CD4-positive, CD25-positive, alpha-beta regulatory T cell (primary cell): ENCODE results near the gene SNX3. TPM values are rescaled to one million over a fixed set of nuclear protein-coding genes. Genes with fewer than 3 reads are reported as not detected.
A peak's percentile ranks its signal among the peaks of the same experiment; 100 is the strongest.
"Not testable (repeated sequence)": the region's sequence is repeated elsewhere in the genome, so short reads cannot be mapped to it uniquely, and the experiment has no call there.

Experiments used
- ATAC-seq, 2 donors: fragments of 150-1000 bp; cut with Tn5 transposase; one replicate each; pipeline ENCODE4 v1.10.0; 2021; ENCODE audit warnings: low read depth in 2 of 2, moderate number of reproducible peaks in 2 of 2, moderate library complexity in 1 of 2
- DNase-seq, 3 donors: peaks; one replicate each; pipeline versions ENCODE4 v3.0.0 to v3.0.0-alpha.2; 2012 to 2022; ENCODE audit warnings: mixed read lengths in 1 of 3
- H3K27ac ChIP-seq: one replicate; pipeline ENCODE4 v1.7.0; 2013; ENCODE audit warnings: mild to moderate bottlenecking, low read length; ENCODE audit not compliant: insufficient read depth, poor library complexity, severe bottlenecking
- H3K27me3 ChIP-seq: one replicate; pipeline ENCODE4 v1.7.0; 2013; ENCODE audit warnings: low read length; ENCODE audit not compliant: control insufficient read depth, insufficient read depth
- H3K36me3 ChIP-seq: one replicate; pipeline ENCODE4 v1.7.0; 2013; ENCODE audit warnings: mild to moderate bottlenecking, low read length, moderate library complexity; ENCODE audit not compliant: control insufficient read depth, insufficient read depth
- H3K4me1 ChIP-seq: 2 replicates; pipeline ENCODE4 v1.7.0; 2013; ENCODE audit warnings: mild to moderate bottlenecking, low read length; ENCODE audit not compliant: insufficient read depth, control insufficient read depth, poor library complexity, severe bottlenecking
- H3K4me3 ChIP-seq: one replicate; pipeline ENCODE4 v1.7.0; 2013; ENCODE audit warnings: low read depth, mild to moderate bottlenecking, low read length, moderate library complexity
- H3K9me3 ChIP-seq, 2 experiments: 1 replicate in 1 of 2; 2 replicates in 1 of 2; pipeline ENCODE4 v1.7.0; 2013; ENCODE audit warnings: low read length in 2 of 2, mild to moderate bottlenecking in 1 of 2, moderate library complexity in 1 of 2; ENCODE audit not compliant: control insufficient read depth in 2 of 2
- H3K27ac Mint-ChIP-seq, 3 donors: one replicate each; pipeline ENCODE4 v1.8.0; 2020 to 2022; ENCODE audit warnings: mild to moderate bottlenecking in 3 of 3, mixed read lengths in 3 of 3, moderate library complexity in 2 of 3
- H3K27me3 Mint-ChIP-seq: one replicate; pipeline ENCODE4 v1.8.0; 2022; ENCODE audit warnings: mild to moderate bottlenecking, mixed read lengths
- H3K36me3 Mint-ChIP-seq: one replicate; pipeline ENCODE4 v1.8.0; 2020; ENCODE audit warnings: mixed read lengths
- H3K4me1 Mint-ChIP-seq, 4 donors: one replicate each; pipeline ENCODE4 v1.8.0; 2020 to 2022; ENCODE audit warnings: mixed read lengths in 4 of 4, mild to moderate bottlenecking in 1 of 4
- H3K4me3 Mint-ChIP-seq, 4 donors: one replicate each; pipeline ENCODE4 v1.8.0; 2020 to 2022; ENCODE audit warnings: mild to moderate bottlenecking in 4 of 4, mixed read lengths in 4 of 4, moderate library complexity in 3 of 4
- H3K9me3 Mint-ChIP-seq, 7 donors: one replicate each; pipeline ENCODE4 v1.8.0; 2020 to 2022; ENCODE audit warnings: mixed read lengths in 7 of 7, mild to moderate bottlenecking in 3 of 7, moderate library complexity in 2 of 7
- polyA plus RNA-seq, 4 donors: library from polyadenylated mRNA; unstranded; fragments of 300-500 nt; fragmentation: Illumina TruSeq; gene quantifications; one replicate each; pipeline ENCODE4 v1.2.3, GENCODE V29; 2021
- total RNA-seq: library from RNA; stranded (reverse); gene quantifications from one replicate; pipeline ENCODE4 v1.2.3, GENCODE V29; 2022

Gene SNX3
- total and polyA plus RNA-seq, 5 donors from 2014 or later = 60.7 to 226 (median 195) TPM

GRCh38 chr6:108294297-108294726 lies 33.5 kb upstream of the SNX3 start:
- Histone ChIP-seq H3K4me1 (peaks cover 15% of the 10 kb centered on the region), H3K27ac (peak overlapping the region; percentile 95), H3K9me3 (no peaks in the 10 kb centered on the region), H3K36me3 (no peaks in the 10 kb centered on the region), H3K27me3 (no peaks in the 10 kb centered on the region), H3K4me3 (peak overlapping the region; percentile 98)
- ATAC-seq = peak; percentile 44 to 53
- DNase-seq = no peak
- Mint-ChIP-seq H3K4me1 (peaks cover 12 to 21% (median 14%) of the 10 kb centered on the region in 4 donors), H3K36me3 (no peaks in the 10 kb centered on the region), H3K4me3 (peak overlapping the region; percentile 97 to 99 (median 98)), H3K27me3 (peaks cover 11% of the 10 kb centered on the region), H3K9me3 (peaks cover 0 to 3% (median 0%) of the 10 kb centered on the region in 7 donors), H3K27ac (peak overlapping the region; percentile 98 to 100 (median 98))

GRCh38 chr6:108293527-108294296 lies 32.9 kb upstream of the SNX3 start:
- H3K27me3 Mint-ChIP-seq = peaks cover 11% of the 10 kb centered on the region
- H3K9me3 ChIP-seq = no peaks in the 10 kb centered on the region

GRCh38 chr6:108292561-108292960 lies 31.7 kb upstream of the SNX3 start:
- H3K4me3 Mint-ChIP-seq = peak overlapping the region in 2 of 4 donors; percentile 39 to 83
- not testable (repeated sequence) for H3K9me3 Mint-ChIP-seq, H3K27ac Mint-ChIP-seq, H3K27me3 ChIP-seq, H3K9me3 ChIP-seq, ATAC-seq, H3K36me3 ChIP-seq, H3K4me3 ChIP-seq, H3K27ac ChIP-seq, DNase-seq, H3K36me3 Mint-ChIP-seq
- H3K27me3 Mint-ChIP-seq = peaks cover 11% of the 10 kb centered on the region
- peaks cover 15% of the 10 kb centered on the region for H3K4me1 ChIP-seq
- H3K4me1 Mint-ChIP-seq = peaks cover 10 to 26% (median 20%) of the 10 kb centered on the region in 4 donors

More at GRCh38 chr6:108293527-108294296, 32.9 kb upstream of the SNX3 start:
- no peaks in the 10 kb centered on the region for H3K27me3 ChIP-seq
- H3K27ac Mint-ChIP-seq = peak overlapping the region in 2 of 3 donors; percentile 98
- H3K4me1 Mint-ChIP-seq = peaks cover 10 to 18% (median 14%) of the 10 kb centered on the region in 4 donors
- H3K27ac ChIP-seq = peak overlapping the region; percentile 95
- peak overlapping the region; percentile 97 to 99 (median 98) for H3K4me3 Mint-ChIP-seq
- no peak for ATAC-seq
- peaks cover 0 to 5% (median 0%) of the 10 kb centered on the region in 7 donors for H3K9me3 Mint-ChIP-seq
- H3K4me1 ChIP-seq = peaks cover 15% of the 10 kb centered on the region
- peak overlapping the region; percentile 98 for H3K4me3 ChIP-seq
- H3K36me3 ChIP-seq = no peaks in the 10 kb centered on the region
- no peaks in the 10 kb centered on the region for H3K36me3 Mint-ChIP-seq
- peak in 2 of 3 donors; percentile 2 to 7 for DNase-seq

GRCh38 chr6:108291091-108291490 lies 30.3 kb upstream of the SNX3 start:
- Mint-ChIP-seq H3K36me3 (no peaks in the 10 kb centered on the region), H3K27ac (no peak overlapping the region), H3K4me1 (peaks cover 10 to 32% (median 18%) of the 10 kb centered on the region in 4 donors), H3K27me3 (peaks cover 16% of the 10 kb centered on the region), H3K4me3 (no peak overlapping the region), H3K9me3 (peaks cover 0 to 5% (median 0%) of the 10 kb centered on the region in 7 donors)
- Histone ChIP-seq H3K9me3 (no peaks in the 10 kb centered on the region), H3K27me3 (no peaks in the 10 kb centered on the region), H3K4me1 (peaks cover 15% of the 10 kb centered on the region), H3K36me3 (no peaks in the 10 kb centered on the region), H3K4me3 (no peak overlapping the region), H3K27ac (no peak overlapping the region)
- DNase-seq (no peak), ATAC-seq (no peak)

- Histone ChIP-seq H3K27ac (no peak overlapping the region), H3K4me3 (no peak overlapping the region), H3K27me3 (no peaks in the 10 kb centered on the region), H3K9me3 (no peaks in the 10 kb centered on the region), H3K36me3 (no peaks in the 10 kb centered on the region), H3K4me1 (no peaks in the 10 kb centered on the region)
- H3K36me3 Mint-ChIP-seq = no peaks in the 10 kb centered on the region
- peaks cover 3 to 17% (median 6%) of the 10 kb centered on the region in 4 donors for H3K4me1 Mint-ChIP-seq
- ATAC-seq (no peak), DNase-seq (peak in 1 of 3 donors; percentile 66)
- H3K4me3 Mint-ChIP-seq = peak overlapping the region in 1 of 4 donors; percentile 11
- peak overlapping the region in 1 of 3 donors; percentile 11 for H3K27ac Mint-ChIP-seq
- peaks cover 5% of the 10 kb centered on the region for H3K27me3 Mint-ChIP-seq
- H3K9me3 Mint-ChIP-seq = peaks cover 0 to 3% (median 0%) of the 10 kb centered on the region in 7 donors
Observed at GRCh38 chr6:108288742-108289141, 27.9 kb upstream of the SNX3 start.

GRCh38 chr6:108287373-108287772 lies 26.5 kb upstream of the SNX3 start:
- no peak overlapping the region for H3K4me3 ChIP-seq
- DNase-seq = peak in 1 of 3 donors; percentile 42
- Mint-ChIP-seq H3K9me3 (peaks cover 0 to 3% (median 0%) of the 10 kb centered on the region in 7 donors), H3K36me3 (no peaks in the 10 kb centered on the region), H3K27ac (no peak overlapping the region), H3K4me1 (peaks cover 3 to 17% (median 6%) of the 10 kb centered on the region in 4 donors), H3K4me3 (no peak overlapping the region), H3K27me3 (peaks cover 5% of the 10 kb centered on the region)
- H3K36me3 ChIP-seq = no peaks in the 10 kb centered on the region
- no peaks in the 10 kb centered on the region for H3K4me1 ChIP-seq
- no peaks in the 10 kb centered on the region for H3K9me3 ChIP-seq
- no peak overlapping the region for H3K27ac ChIP-seq
- ATAC-seq = no peak
- no peaks in the 10 kb centered on the region for H3K27me3 ChIP-seq

- Mint-ChIP-seq H3K36me3 (no peaks in the 10 kb centered on the region), H3K9me3 (peaks cover 0 to 3% (median 0%) of the 10 kb centered on the region in 7 donors), H3K4me1 (peaks cover 3 to 17% (median 6%) of the 10 kb centered on the region in 4 donors), H3K27ac (no peak overlapping the region), H3K4me3 (no peak overlapping the region), H3K27me3 (peaks cover 11% of the 10 kb centered on the region)
- DNase-seq = no peak
- no peaks in the 10 kb centered on the region for H3K27me3 ChIP-seq
- no peaks in the 10 kb centered on the region for H3K4me1 ChIP-seq
- H3K36me3 ChIP-seq = no peaks in the 10 kb centered on the region
- H3K9me3 ChIP-seq = no peaks in the 10 kb centered on the region
- no peak overlapping the region for H3K27ac ChIP-seq
- ATAC-seq = no peak
- H3K4me3 ChIP-seq = no peak overlapping the region
Observed at GRCh38 chr6:108286366-108286765, 25.5 kb upstream of the SNX3 start.
